Liver (tissue), 9 donors: ENCODE measurements around the gene PPP1CC. TPM values are rescaled to one million over a fixed set of nuclear protein-coding genes. Genes with fewer than 3 reads are reported as not detected.

Experiments
- DNase-seq: peaks from one replicate; pipeline ENCODE4 v3.0.0-alpha.2; 2017; ENCODE audit warnings: low spot score
- H3K27ac ChIP-seq, 2 donors: one replicate each; pipeline ENCODE4 v1.7.0; 2013; ENCODE audit warnings: inconsistent platforms in 2 of 2, low read length in 2 of 2, control low read depth in 1 of 2, low read depth in 1 of 2, mild to moderate bottlenecking in 1 of 2
- H3K27me3 ChIP-seq, 4 donors: one replicate each; pipeline versions ENCODE4 v1.6.1 to v1.7.0; 2013; ENCODE audit warnings: low read length in 3 of 4, inconsistent platforms in 1 of 4, mild to moderate bottlenecking in 1 of 4, moderate library complexity in 1 of 4; ENCODE audit not compliant: control insufficient read depth in 4 of 4, insufficient read depth in 4 of 4
- H3K36me3 ChIP-seq, 4 donors: one replicate each; pipeline versions ENCODE4 v1.6.1 to v1.7.0; 2013; ENCODE audit warnings: low read length in 3 of 4, mild to moderate bottlenecking in 3 of 4, low read depth in 1 of 4, moderate library complexity in 1 of 4; ENCODE audit not compliant: control insufficient read depth in 4 of 4, insufficient read depth in 3 of 4
- H3K4me1 ChIP-seq, 4 donors: one replicate each; pipeline versions ENCODE4 v1.6.1 to v1.7.0; 2013; ENCODE audit warnings: low read length in 3 of 4, mild to moderate bottlenecking in 3 of 4, moderate library complexity in 1 of 4; ENCODE audit not compliant: control insufficient read depth in 4 of 4, insufficient read depth in 4 of 4
- H3K4me3 ChIP-seq, 3 donors: one replicate each; pipeline versions ENCODE4 v1.6.1 to v1.7.0; 2013; ENCODE audit warnings: low read length in 3 of 3, control low read depth in 1 of 3, low read depth in 1 of 3, mild to moderate bottlenecking in 1 of 3
- H3K9ac ChIP-seq, 2 donors: one replicate each; pipeline ENCODE4 v1.7.0; 2013; ENCODE audit warnings: low read length in 2 of 2, mild to moderate bottlenecking in 2 of 2, moderate library complexity in 2 of 2, control low read depth in 1 of 2, low read depth in 1 of 2
- H3K9me3 ChIP-seq, 4 donors: one replicate each; pipeline versions ENCODE4 v1.6.1 to v1.7.0; 2013; ENCODE audit warnings: low read length in 3 of 4; ENCODE audit not compliant: control insufficient read depth in 4 of 4
- FOXA2 ChIP-seq: IDR thresholded peaks from 2 replicates; pipeline ENCODE4 v1.6.1; 2016; ENCODE audit warnings: antibody characterized with exemption
- GABPA ChIP-seq, 2 donors: IDR thresholded peaks in 1 of 2; conservative IDR thresholded peaks in 1 of 2; 2 replicates each; pipeline ENCODE4 v1.6.1; 2016; ENCODE audit warnings: antibody characterized with exemption in 2 of 2, mild to moderate bottlenecking in 1 of 2, moderate library complexity in 1 of 2
- HNF4A ChIP-seq, 2 donors: conservative IDR thresholded peaks; 2 replicates each; pipeline ENCODE4 v1.6.1; 2016; ENCODE audit warnings: antibody characterized with exemption in 2 of 2, mild to moderate bottlenecking in 2 of 2
- HNF4G ChIP-seq: IDR thresholded peaks from 2 replicates; pipeline ENCODE4 v1.6.1; 2016; ENCODE audit warnings: antibody characterized with exemption
- JUND ChIP-seq, 2 donors: IDR thresholded peaks; 2 replicates each; pipeline ENCODE4 v1.6.1; 2016; ENCODE audit warnings: antibody characterized with exemption in 2 of 2
- NR2F2 ChIP-seq: IDR thresholded peaks from 2 replicates; pipeline ENCODE4 v1.6.1; 2016; ENCODE audit warnings: antibody characterized with exemption
- RAD21 ChIP-seq, 2 donors: IDR thresholded peaks; 2 replicates each; pipeline ENCODE4 v1.6.1; 2016; ENCODE audit warnings: antibody characterized with exemption in 2 of 2, mild to moderate bottlenecking in 2 of 2
- RXRA ChIP-seq, 2 donors: IDR thresholded peaks; 2 replicates each; pipeline ENCODE4 v1.6.1; 2017 to 2018; ENCODE audit warnings: antibody characterized with exemption in 2 of 2, mild to moderate bottlenecking in 1 of 2
- TAF1 ChIP-seq: conservative IDR thresholded peaks from 2 replicates; pipeline ENCODE4 v1.6.1; 2016; ENCODE audit warnings: antibody characterized with exemption, mild to moderate bottlenecking
- WGBS: extraction: QIAGEN DNeasy Blood & Tissue Kit; methylation state at CpG from one replicate; pipeline ENCODE4 v1.1.7; 2013; 5-methylcytosine and 5-hydroxymethylcytosine counted together
- polyA plus RNA-seq, 2 donors: library from polyadenylated mRNA; stranded (reverse) in 1 of 2; unstranded in 1 of 2; fragments of 200-250 nt in 1 of 2; fragments of >200 nt in 1 of 2; fragmentation: Nextera tagmentation in 1 of 2; extraction: Ambion mirVana in 1 of 2; gene quantifications; one replicate each; pipeline versions ENCODE4 v1.2.1 to v1.2.3, GENCODE V29; 2013 to 2015
- total RNA-seq, 2 donors: library from RNA; depleted of rRNA; stranded (reverse); fragments of >200 nt; gene quantifications; one replicate each; pipeline ENCODE4 v1.2.3, GENCODE V29; 2014
- TF ChIP-seq, protein P1 (sequence below): IDR thresholded peaks from 2 replicates; pipeline ENCODE4 v1.6.1; 2016; ENCODE audit warnings: antibody characterized with exemption, mild to moderate bottlenecking
- TF ChIP-seq, protein P2 (sequence below): IDR thresholded peaks from 2 replicates; pipeline ENCODE4 v1.6.1; 2016; ENCODE audit warnings: antibody characterized with exemption
- TF ChIP-seq, protein P3 (sequence below): IDR thresholded peaks from 2 replicates; pipeline ENCODE4 v1.6.1; 2016; ENCODE audit warnings: antibody characterized with exemption
- TF ChIP-seq, protein P4 (sequence below): IDR thresholded peaks from 2 replicates; pipeline ENCODE4 v1.6.1; 2016; ENCODE audit warnings: antibody characterized with exemption
- TF ChIP-seq, protein P5 (sequence below): fragments of 150-350 bp; IDR thresholded peaks from 2 replicates; pipeline ENCODE4 v1.5.1; 2017; ENCODE audit warnings: improper control_type of control experiment, low read depth, low read length; ENCODE audit not compliant: missing input control
- donor health status: healthy.
- donor health status: healthy.
- donor health status: healthy.
- donor health status: healthy.
- donor health status: healthy.

Gene PPP1CC
- total and polyA plus RNA-seq, 4 donors = 22.1 to 73.2 (median 36.0) TPM

DNA sequence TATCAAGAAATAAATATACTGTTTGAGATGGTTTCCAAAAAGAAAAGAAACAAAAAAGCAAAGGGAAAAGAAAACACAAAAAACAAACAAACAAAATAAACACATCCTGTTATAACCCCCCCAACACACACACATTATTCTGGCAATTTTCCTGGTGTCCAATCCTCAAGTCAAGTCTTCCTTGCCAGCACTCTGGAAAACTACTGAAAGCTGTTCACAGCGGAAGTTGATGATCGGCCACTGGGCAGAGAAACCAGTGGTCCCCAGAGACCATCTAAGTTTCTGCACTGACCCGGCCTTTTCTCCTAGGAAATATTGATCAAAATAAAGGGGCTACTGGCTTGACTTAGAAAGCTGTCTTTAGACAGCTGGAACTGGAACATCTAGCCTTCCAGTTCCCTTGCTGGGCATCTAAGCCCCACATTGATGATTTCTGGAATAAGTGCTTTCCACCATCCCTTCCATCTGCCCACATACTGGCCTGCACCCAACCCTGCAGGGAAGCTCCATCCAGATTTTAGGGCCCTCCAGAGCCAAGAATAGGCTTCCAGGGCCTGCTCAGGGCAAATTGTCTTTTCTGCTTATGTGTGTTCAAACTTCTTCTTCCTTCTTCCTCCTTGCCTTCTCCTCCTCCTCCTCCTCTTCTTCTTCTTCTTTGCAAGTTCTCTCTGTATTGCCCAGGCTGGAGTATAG, 11.6 kb upstream of the PPP1CC start (continued):
- TF ChIP-seq, protein P1, sequence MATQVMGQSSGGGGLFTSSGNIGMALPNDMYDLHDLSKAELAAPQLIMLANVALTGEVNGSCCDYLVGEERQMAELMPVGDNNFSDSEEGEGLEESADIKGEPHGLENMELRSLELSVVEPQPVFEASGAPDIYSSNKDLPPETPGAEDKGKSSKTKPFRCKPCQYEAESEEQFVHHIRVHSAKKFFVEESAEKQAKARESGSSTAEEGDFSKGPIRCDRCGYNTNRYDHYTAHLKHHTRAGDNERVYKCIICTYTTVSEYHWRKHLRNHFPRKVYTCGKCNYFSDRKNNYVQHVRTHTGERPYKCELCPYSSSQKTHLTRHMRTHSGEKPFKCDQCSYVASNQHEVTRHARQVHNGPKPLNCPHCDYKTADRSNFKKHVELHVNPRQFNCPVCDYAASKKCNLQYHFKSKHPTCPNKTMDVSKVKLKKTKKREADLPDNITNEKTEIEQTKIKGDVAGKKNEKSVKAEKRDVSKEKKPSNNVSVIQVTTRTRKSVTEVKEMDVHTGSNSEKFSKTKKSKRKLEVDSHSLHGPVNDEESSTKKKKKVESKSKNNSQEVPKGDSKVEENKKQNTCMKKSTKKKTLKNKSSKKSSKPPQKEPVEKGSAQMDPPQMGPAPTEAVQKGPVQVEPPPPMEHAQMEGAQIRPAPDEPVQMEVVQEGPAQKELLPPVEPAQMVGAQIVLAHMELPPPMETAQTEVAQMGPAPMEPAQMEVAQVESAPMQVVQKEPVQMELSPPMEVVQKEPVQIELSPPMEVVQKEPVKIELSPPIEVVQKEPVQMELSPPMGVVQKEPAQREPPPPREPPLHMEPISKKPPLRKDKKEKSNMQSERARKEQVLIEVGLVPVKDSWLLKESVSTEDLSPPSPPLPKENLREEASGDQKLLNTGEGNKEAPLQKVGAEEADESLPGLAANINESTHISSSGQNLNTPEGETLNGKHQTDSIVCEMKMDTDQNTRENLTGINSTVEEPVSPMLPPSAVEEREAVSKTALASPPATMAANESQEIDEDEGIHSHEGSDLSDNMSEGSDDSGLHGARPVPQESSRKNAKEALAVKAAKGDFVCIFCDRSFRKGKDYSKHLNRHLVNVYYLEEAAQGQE = no peak

DNA sequence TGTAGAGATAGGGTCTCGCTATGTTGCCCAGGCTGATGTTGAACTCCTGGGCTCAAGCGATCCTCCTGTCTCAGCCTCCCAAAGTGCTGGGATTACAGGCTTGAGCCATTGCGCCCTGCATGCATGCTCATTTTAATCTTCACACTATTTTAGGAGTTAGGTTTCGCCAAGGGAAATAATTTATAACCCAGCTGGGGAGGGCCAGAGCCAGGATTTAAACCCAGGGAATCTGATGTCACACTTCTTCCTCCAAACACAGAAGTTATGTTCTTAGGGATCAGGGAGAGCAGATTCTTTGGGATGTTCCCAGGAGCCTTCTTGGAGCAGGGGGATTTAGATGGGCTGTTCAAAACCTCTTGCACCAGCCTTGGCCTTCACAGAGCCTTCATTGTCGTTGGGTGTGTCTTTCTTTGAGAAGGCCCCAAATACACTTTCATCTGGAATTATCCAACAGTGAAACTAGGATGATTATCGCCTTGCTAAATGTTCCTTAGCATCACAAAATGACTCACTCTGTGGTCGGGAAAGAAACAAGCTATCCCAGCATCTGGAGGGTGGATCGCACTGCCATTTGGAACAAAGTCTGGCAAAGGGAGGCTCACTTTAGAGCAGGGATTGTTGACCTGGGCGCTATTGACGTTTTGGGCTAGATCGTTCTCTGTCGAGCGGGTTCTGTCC, 8.2 kb upstream of the PPP1CC start:
- Histone ChIP-seq H3K4me1 (no peaks in the 10 kb centered on the region), H3K9ac (no peak overlapping the region), H3K4me3 (no peak overlapping the region), H3K9me3 (no peaks in the 10 kb centered on the region), H3K36me3 (no peaks in the 10 kb centered on the region), H3K27me3 (no peaks in the 10 kb centered on the region), H3K27ac (no peak overlapping the region)
- DNase-seq = no peak
- TF ChIP-seq GABPA (IDR thresholded peaks at IDR 0.05 in 1 of 2, conservative IDR thresholded peaks at IDR 0.05 in 1 of 2) = no peak
- TF ChIP-seq HNF4G = no peak
- TF ChIP-seq TAF1 = no peak
- TF ChIP-seq FOXA2 = no peak
- TF ChIP-seq RXRA (IDR thresholded peaks at IDR 0.05) = no peak
- TF ChIP-seq, protein P2, sequence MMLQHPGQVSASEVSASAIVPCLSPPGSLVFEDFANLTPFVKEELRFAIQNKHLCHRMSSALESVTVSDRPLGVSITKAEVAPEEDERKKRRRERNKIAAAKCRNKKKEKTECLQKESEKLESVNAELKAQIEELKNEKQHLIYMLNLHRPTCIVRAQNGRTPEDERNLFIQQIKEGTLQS = no peak
- no peak for TF ChIP-seq NR2F2
- no peak for TF ChIP-seq HNF4A (conservative IDR thresholded peaks at IDR 0.05)
- no peak for TF ChIP-seq JUND (IDR thresholded peaks at IDR 0.05)
- no peak for TF ChIP-seq RAD21 (IDR thresholded peaks at IDR 0.05)
- TF ChIP-seq, protein P3, sequence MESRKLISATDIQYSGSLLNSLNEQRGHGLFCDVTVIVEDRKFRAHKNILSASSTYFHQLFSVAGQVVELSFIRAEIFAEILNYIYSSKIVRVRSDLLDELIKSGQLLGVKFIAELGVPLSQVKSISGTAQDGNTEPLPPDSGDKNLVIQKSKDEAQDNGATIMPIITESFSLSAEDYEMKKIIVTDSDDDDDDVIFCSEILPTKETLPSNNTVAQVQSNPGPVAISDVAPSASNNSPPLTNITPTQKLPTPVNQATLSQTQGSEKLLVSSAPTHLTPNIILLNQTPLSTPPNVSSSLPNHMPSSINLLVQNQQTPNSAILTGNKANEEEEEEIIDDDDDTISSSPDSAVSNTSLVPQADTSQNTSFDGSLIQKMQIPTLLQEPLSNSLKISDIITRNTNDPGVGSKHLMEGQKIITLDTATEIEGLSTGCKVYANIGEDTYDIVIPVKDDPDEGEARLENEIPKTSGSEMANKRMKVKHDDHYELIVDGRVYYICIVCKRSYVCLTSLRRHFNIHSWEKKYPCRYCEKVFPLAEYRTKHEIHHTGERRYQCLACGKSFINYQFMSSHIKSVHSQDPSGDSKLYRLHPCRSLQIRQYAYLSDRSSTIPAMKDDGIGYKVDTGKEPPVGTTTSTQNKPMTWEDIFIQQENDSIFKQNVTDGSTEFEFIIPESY = no peak
- TF ChIP-seq, protein P4, sequence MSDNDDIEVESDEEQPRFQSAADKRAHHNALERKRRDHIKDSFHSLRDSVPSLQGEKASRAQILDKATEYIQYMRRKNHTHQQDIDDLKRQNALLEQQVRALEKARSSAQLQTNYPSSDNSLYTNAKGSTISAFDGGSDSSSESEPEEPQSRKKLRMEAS = no peak
- TF ChIP-seq, protein P5, sequence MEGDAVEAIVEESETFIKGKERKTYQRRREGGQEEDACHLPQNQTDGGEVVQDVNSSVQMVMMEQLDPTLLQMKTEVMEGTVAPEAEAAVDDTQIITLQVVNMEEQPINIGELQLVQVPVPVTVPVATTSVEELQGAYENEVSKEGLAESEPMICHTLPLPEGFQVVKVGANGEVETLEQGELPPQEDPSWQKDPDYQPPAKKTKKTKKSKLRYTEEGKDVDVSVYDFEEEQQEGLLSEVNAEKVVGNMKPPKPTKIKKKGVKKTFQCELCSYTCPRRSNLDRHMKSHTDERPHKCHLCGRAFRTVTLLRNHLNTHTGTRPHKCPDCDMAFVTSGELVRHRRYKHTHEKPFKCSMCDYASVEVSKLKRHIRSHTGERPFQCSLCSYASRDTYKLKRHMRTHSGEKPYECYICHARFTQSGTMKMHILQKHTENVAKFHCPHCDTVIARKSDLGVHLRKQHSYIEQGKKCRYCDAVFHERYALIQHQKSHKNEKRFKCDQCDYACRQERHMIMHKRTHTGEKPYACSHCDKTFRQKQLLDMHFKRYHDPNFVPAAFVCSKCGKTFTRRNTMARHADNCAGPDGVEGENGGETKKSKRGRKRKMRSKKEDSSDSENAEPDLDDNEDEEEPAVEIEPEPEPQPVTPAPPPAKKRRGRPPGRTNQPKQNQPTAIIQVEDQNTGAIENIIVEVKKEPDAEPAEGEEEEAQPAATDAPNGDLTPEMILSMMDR = no peak
- TF ChIP-seq, protein P1 = no peak
- WGBS = 95% methylated on average over 13 of the region's 13 CpGs
